Activated naive CD8-positive, alpha-beta T cell treated with anti-CD3 and anti-CD28 coated beads, Interleukin-2, amount 10 ng/mL, durations not matched to agents 7 days and 5 days (primary cell): Measurements from ENCODE around the gene MEF2A. TPM values are rescaled to one million over a fixed set of nuclear protein-coding genes. Genes with fewer than 3 reads are reported as not detected.
"Not testable (repeated sequence)": the region's sequence is repeated elsewhere in the genome, so short reads cannot be mapped to it uniquely, and the experiment has no call there.

ENCODE experiments used
- ATAC-seq: fragments of 150-1000 bp; cut with Tn5 transposase; one replicate; pipeline ENCODE4 v1.10.0; 2021; ENCODE audit warnings: low read depth, moderate library complexity
- POLR2A ChIA-PET: fragments of 350-600 bp; sonication (Branson Sonifier 250); formaldehyde crosslinking; loops from one replicate; lab custom pipeline; 2021; ENCODE audit warnings: antibody characterized with exemption; lab: Charles Lee
- DNase-seq: peaks from one replicate; pipeline ENCODE4 v3.0.0; 2021
- H3K27ac Mint-ChIP-seq: one replicate; pipeline ENCODE4 v1.8.0; 2022; ENCODE audit warnings: mild to moderate bottlenecking, mixed read lengths
- H3K27me3 Mint-ChIP-seq: one replicate; pipeline ENCODE4 v1.8.0; 2022; ENCODE audit warnings: mild to moderate bottlenecking, moderate library complexity, mixed read lengths
- H3K36me3 Mint-ChIP-seq: one replicate; pipeline ENCODE4 v1.8.0; 2021; ENCODE audit warnings: mild to moderate bottlenecking, mixed read lengths
- H3K4me1 Mint-ChIP-seq: one replicate; pipeline ENCODE4 v1.8.0; 2021; ENCODE audit warnings: mixed read lengths
- H3K4me3 Mint-ChIP-seq: one replicate; pipeline ENCODE4 v1.8.0; 2022; ENCODE audit warnings: mild to moderate bottlenecking, moderate library complexity, mixed read lengths
- H3K9me3 Mint-ChIP-seq: one replicate; pipeline ENCODE4 v1.8.0; 2021; ENCODE audit warnings: mixed read lengths
- total RNA-seq, 2 experiments: library from RNA; stranded (reverse); gene quantifications; one replicate each; pipeline ENCODE4 v1.2.3, GENCODE V29; 2021

MEF2A gene
- total RNA-seq, 2 experiments from 2014 or later = 29.0 to 31.8 TPM

DNA sequence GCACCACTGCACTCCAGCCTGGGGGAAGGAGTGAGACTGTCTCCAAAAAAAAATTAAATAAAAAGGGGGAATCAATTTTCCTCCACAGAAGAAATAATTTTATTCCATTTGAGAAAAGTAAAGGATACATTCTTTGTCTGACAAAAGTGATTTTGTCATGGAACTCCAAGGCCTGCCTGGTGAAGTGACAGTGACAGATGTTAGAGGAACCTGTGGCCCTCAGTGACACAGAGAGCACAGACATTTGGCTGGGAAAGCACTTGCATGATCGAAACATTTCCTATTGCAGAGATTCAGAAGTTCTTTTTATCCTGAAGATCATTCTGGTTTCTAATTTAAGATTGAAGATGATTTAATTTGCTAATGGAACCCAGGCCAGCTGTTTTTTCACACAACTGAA is 161.5 kb downstream of the MEF2A start:
- Mint-ChIP-seq H3K4me3 (no peak overlapping the region), H3K27me3 (no peaks in the 10 kb centered on the region), H3K36me3 (peaks cover 5% of the 10 kb centered on the region), H3K4me1 (peaks cover 11% of the 10 kb centered on the region), H3K27ac (no peak overlapping the region), H3K9me3 (no peaks in the 10 kb centered on the region)
- POLR2A ChIA-PET = no interaction called here
- no peak for ATAC-seq
- no peak for DNase-seq

DNA sequence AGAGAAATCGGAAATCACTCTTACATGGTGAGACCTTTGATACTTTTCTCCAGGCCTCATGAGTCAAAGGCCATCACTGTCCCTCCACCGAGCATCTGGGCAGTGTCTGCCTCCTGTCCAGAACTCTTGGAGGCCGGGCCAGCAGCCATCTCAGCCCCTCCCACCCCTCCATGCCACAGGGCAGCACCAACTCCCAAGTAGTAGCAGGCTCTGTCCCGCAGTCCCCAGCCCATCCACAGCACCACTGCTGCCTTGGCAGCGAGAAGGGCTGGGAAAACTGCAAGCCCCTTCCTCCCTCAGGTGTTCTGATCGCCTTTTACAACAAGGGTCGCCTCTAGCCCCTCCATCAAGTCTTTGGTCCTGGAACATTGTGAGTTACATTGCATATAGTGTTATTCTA is 161.9 kb downstream of the MEF2A start:
- no peak overlapping the region for H3K27ac Mint-ChIP-seq
- H3K4me3 Mint-ChIP-seq = no peak overlapping the region
- POLR2A ChIA-PET = no interaction called here
- H3K36me3 Mint-ChIP-seq = peaks cover 5% of the 10 kb centered on the region
- no peaks in the 10 kb centered on the region for H3K27me3 Mint-ChIP-seq
- no peaks in the 10 kb centered on the region for H3K9me3 Mint-ChIP-seq
- peaks cover 13% of the 10 kb centered on the region for H3K4me1 Mint-ChIP-seq
- no peak for ATAC-seq
- no peak for DNase-seq

DNA sequence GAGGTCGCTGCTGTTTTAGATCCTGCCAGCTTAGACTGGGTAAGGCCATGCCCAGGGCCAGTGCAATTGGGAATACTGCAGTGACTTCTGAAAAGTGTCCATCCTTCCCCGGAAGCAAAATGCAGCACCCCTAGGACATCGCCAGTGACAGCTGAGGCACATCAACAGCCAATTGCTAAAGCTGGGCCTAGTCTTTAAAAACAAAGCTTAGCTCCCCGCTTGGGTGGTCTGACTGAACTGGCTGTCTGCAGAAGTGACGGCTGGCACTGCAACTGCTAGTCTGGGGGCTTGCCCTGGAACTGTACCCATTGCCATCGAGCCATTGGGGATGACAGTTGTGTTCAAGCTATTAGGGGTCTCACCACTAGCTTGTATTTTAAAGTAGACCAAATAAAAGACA is 163.1 kb downstream of the MEF2A start:
- H3K36me3 Mint-ChIP-seq = peaks cover 5% of the 10 kb centered on the region
- no peak overlapping the region for H3K27ac Mint-ChIP-seq
- H3K4me1 Mint-ChIP-seq = peaks cover 17% of the 10 kb centered on the region
- ATAC-seq (no peak), DNase-seq (no peak)
- no peaks in the 10 kb centered on the region for H3K9me3 Mint-ChIP-seq
- H3K27me3 Mint-ChIP-seq = no peaks in the 10 kb centered on the region
- H3K4me3 Mint-ChIP-seq = no peak overlapping the region
- POLR2A ChIA-PET = no interaction called here

DNA sequence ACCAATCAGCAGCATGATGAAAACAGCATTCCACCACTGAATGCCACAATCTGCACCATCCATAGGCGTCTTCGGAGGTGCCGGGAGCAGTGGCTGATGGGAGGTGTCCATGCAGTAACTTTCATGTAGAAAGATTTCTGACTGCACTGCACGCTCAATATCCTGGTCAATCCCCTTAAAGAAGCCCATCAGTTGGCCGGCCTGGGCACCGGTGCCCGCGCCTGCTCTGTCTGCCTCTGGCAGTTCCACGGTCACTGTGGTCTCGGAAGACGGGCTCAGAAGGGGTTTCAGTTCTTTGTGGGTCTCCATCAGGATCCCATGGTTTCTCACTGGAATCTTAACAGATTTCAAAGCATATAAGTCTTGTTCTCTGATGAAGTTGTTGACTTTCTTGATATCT is 163.5 kb downstream of the MEF2A start:
- POLR2A ChIA-PET = no interaction called here
- peaks cover 18% of the 10 kb centered on the region for H3K4me1 Mint-ChIP-seq
- no peak overlapping the region for H3K4me3 Mint-ChIP-seq

DNA sequence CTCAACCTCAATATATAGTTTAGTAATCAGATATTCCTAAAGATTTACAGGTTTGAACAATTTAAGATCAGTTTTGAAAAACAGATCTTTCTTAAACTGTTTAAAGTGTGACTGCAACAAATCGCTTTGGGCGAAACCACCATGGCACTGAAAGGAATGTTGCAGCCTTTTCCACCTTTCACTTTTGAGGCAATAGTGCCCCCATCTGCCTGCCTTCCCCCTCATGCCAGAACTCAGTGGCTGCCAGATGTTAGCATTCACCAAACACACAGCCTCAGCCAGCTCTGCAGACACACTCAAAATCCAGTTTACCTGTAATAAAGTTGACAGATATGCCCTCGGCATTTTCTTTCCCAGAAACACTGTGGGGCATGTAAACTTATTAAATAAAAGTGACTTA is 164.1 kb downstream of the MEF2A start:
- POLR2A ChIA-PET = no interaction called here
- peaks cover 5% of the 10 kb centered on the region for H3K36me3 Mint-ChIP-seq
- ATAC-seq (no peak), DNase-seq (no peak)
- H3K27me3 Mint-ChIP-seq = no peaks in the 10 kb centered on the region
- no peak overlapping the region for H3K4me3 Mint-ChIP-seq
- peaks cover 20% of the 10 kb centered on the region for H3K4me1 Mint-ChIP-seq
- no peaks in the 10 kb centered on the region for H3K9me3 Mint-ChIP-seq
- no peak overlapping the region for H3K27ac Mint-ChIP-seq

More for the DNA sequence above, 163.5 kb downstream of the MEF2A start:
- Mint-ChIP-seq H3K9me3 (no peaks in the 10 kb centered on the region), H3K27me3 (no peaks in the 10 kb centered on the region), H3K27ac (no peak overlapping the region), H3K36me3 (peaks cover 5% of the 10 kb centered on the region)
- DNase-seq = no peak
- no peak for ATAC-seq

DNA sequence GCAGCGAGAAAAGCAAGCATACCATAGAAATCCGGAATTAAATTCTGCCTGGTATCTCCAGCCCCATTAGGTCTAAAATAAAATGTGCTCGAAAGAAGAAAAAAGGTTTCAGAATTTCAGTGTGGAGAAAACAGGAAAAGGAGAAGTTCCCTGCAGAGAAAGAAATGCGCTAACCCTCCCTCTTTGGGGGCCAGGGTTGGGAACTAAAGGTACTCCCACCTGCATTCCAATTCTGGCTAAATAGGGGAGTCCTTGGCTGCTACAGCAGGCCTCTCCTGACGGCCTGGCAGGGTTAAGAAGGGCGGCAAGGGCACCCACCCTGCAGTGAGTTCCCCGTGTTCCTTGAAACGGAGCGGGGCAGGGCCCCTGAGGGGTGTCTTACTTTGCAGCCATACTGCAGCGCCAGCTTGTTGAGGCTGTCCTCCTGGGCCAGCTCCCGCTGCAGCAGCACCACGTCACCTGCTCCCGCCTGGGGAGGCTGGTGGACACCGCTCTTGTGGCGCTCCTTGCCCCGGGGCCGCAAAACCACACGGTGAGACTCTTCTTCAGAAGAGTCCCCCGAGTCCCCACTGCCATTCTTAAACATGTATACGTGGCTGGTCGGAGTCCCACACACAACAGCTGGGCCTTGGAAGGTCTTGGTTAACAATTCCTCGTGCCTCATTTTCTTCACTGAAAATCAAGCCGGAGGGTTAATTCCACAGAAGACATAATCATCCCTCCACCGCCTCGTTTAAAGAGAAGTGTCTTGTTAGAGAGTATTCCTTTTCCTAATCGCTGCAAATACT is 165.7 kb downstream of the MEF2A start:
- no peaks in the 10 kb centered on the region for H3K27me3 Mint-ChIP-seq
- H3K9me3 Mint-ChIP-seq = no peaks in the 10 kb centered on the region
- ATAC-seq = no peak
- POLR2A ChIA-PET = no interaction called here
- no peak overlapping the region for H3K27ac Mint-ChIP-seq
- peaks cover 20% of the 10 kb centered on the region for H3K4me1 Mint-ChIP-seq
- peak overlapping the region; percentile 84 for H3K4me3 Mint-ChIP-seq
- no peak for DNase-seq
- peaks cover 5% of the 10 kb centered on the region for H3K36me3 Mint-ChIP-seq

DNA sequence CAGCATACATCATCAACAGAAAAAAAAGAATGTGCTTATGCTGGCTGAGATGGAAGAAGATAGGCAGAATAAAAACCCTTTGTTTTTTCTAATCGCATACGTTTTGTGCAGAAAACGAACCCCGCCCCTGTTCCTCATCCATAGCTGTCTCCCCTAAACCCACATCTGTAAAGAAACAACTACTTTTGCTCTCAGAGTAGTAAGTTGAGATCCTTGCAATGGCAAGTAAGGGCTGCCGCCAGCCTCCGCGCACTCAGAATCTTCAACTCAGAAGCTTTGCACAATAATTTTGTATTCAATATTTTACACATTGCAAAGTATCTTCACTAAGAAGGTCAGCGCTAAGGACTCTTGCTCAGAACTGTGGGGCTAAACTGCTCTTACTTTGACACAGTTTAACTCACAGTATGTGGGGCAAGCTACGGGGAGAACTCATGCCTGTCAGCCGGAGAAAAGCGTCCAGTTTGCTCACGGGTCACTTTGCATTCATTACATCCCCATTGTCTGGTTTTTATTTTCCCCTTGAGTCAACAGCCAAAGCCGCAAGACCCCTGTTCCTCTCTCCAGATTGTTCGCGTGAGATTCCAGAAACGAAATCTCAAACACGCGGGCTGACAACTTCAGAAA is 166.5 kb downstream of the MEF2A start:
- ATAC-seq = no peak
- H3K27me3 Mint-ChIP-seq = no peaks in the 10 kb centered on the region
- H3K9me3 Mint-ChIP-seq = no peaks in the 10 kb centered on the region
- POLR2A ChIA-PET = interaction anchor here (1.2 to 2.4 kb wide), 5 partner anchors 9 to 481 kb away, joined by 4 to 16 read pairs (median 6); partner anchors contain the start of gene LRRC28
- peaks cover 5% of the 10 kb centered on the region for H3K36me3 Mint-ChIP-seq
- DNase-seq = no peak
- peak overlapping the region; percentile 76 for H3K27ac Mint-ChIP-seq
- peaks cover 20% of the 10 kb centered on the region for H3K4me1 Mint-ChIP-seq
- H3K4me3 Mint-ChIP-seq = peak overlapping the region; percentile 84

DNA sequence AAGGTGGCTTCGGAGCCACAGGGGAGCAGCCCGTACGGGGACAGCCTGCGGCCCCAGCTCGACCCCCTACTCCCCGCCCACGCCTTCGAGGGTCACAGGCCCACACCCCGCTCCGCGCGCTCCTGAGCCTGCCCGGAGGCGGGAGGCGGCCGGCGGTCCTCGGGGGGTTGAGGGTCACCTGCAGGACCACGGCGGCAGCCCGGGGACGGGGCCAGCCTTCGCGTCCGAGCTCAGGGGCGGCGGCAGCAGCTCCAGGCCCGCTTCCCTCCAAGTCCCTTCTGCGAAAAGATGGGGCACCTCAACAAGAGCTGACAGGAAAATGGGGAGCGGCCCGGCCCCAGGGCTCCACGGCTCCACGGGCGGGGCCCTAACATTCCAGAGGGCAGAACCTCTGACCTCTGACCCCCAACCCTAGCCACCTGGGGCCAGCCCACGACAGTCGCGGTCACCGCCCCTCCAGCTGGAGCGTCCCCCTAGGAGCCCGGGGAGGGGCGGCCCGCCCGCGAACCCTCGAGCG is 167.0 kb downstream of the MEF2A start:
- Mint-ChIP-seq H3K27ac (peak overlapping the region; percentile 76), H3K27me3 (no peaks in the 10 kb centered on the region), H3K4me1 (peaks cover 20% of the 10 kb centered on the region), H3K36me3 (peaks cover 5% of the 10 kb centered on the region), H3K9me3 (no peaks in the 10 kb centered on the region), H3K4me3 (peak overlapping the region; percentile 84)
- ATAC-seq = no peak
- no peak for DNase-seq
- POLR2A ChIA-PET = interaction anchor here (0.6 to 2.4 kb wide), 12 partner anchors 9 to 1175 kb away, joined by 3 to 16 read pairs (median 4); partner anchors contain the start of gene LRRC28

DNA sequence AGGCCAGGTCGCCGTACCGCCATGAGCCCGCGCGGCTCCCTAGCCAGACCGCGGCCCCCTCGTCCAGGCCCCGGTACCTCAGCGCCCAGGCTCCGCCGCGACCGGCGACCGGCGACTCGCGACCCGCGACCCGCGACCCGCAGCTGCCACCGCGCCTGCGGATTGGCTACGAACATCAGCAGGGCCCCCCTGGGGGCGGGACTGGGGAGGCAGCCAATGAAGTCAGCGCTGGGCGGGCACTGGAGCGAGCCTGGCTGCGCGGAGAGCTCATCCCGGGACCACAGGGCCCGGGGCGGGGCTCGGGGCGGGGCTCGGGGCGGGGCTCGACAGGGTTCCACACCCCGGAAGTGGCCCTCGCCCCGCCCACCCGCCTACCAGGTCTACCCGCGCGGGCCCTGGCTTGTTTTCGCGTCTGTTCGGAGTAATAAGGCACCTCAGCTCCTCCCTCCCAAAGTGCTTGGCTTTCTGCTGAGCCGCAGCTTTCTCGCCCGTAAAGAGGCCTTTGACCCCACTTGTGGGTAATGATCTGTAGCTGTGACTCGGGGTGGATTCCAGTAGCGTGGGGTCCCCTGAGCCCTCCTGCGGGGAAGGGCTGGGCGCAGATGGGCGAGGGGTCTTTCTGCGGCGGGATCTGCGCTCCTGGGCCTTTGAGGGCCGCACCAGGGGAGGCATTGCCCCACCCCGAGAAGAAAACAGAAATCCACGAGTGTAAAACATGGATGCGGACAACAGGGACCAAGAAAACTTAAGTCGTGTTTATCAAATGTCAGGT is 167.7 kb downstream of the MEF2A start, which contains the start of gene LYSMD4:
Gene LYSMD4, minus strand, starts transcription at position 170 of the 772 bp plus-strand sequence. CDS start 1,438 bp downstream, outside the sequence.
- Mint-ChIP-seq H3K27ac (peak within 1 kb of the TSS; percentile 95), H3K27me3 (no peaks in the 10 kb centered on the region), H3K36me3 (peaks cover 5% of the 10 kb centered on the region), H3K4me3 (peak within 1 kb of the TSS; percentile 86), H3K9me3 (no peaks in the 10 kb centered on the region), H3K4me1 (peaks cover 20% of the 10 kb centered on the region)
- POLR2A ChIA-PET = interaction anchor here (0.6 to 2.4 kb wide), 14 partner anchors 10 to 1176 kb away, joined by 3 to 16 read pairs (median 4); partner anchors contain the start of gene LRRC28
- peak; percentile 96 for DNase-seq
- ATAC-seq = peak; percentile 100

DNA sequence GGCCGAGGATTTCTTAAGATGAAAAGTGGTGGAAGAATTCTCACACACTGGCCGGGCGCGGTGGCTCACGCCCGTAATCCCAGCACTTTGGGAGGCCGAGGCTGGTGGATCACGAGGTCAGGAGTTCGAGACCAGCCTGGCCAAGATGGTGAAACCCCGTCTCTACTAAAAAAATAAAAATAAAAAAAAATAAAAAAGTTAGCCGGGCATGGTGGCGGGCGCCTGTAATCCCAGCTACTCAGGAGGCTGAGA is 168.2 kb downstream of the MEF2A start:
- DNase-seq, ATAC-seq, H3K9me3 Mint-ChIP-seq, H3K27me3 Mint-ChIP-seq, H3K36me3 Mint-ChIP-seq: not testable (repeated sequence)
- peak overlapping the region; percentile 86 for H3K4me3 Mint-ChIP-seq
- peak overlapping the region; percentile 95 for H3K27ac Mint-ChIP-seq
- peaks cover 20% of the 10 kb centered on the region for H3K4me1 Mint-ChIP-seq
- POLR2A ChIA-PET = interaction anchor here (0.7 to 2.4 kb wide), 3 partner anchors 27 to 483 kb away, joined by 3 to 16 read pairs (median 4); partner anchors contain the start of gene LRRC28

DNA sequence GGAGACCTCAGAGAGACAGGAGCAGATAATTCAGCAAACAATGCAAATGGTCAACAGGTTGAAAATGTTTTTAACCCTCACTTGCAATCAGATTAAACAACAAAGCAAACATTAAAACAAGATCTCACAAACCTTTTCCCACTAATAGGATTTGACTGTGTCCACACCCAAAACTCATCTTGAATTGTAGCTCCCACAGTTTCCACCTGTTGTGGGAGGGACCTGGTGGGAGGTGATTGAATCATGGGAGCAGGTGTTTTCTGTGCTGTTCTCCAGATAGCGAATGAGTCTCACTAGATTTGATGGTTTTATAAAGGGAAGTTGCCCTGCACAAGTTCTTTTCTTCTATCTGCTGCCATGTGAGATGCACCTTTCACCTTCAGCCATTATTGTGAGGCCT is 168.8 kb downstream of the MEF2A start:
- ATAC-seq (no peak), DNase-seq (no peak)
- H3K36me3 Mint-ChIP-seq = peaks cover 5% of the 10 kb centered on the region
- H3K9me3 Mint-ChIP-seq = no peaks in the 10 kb centered on the region
- POLR2A ChIA-PET = interaction anchor here (2.4 kb wide), 1 partner anchor 484 kb away, joined by 16 read pairs; the partner anchor contains the start of gene LRRC28
- peaks cover 20% of the 10 kb centered on the region for H3K4me1 Mint-ChIP-seq
- peak overlapping the region; percentile 44 for H3K27ac Mint-ChIP-seq
- H3K4me3 Mint-ChIP-seq = no peak overlapping the region
- H3K27me3 Mint-ChIP-seq = no peaks in the 10 kb centered on the region

DNA sequence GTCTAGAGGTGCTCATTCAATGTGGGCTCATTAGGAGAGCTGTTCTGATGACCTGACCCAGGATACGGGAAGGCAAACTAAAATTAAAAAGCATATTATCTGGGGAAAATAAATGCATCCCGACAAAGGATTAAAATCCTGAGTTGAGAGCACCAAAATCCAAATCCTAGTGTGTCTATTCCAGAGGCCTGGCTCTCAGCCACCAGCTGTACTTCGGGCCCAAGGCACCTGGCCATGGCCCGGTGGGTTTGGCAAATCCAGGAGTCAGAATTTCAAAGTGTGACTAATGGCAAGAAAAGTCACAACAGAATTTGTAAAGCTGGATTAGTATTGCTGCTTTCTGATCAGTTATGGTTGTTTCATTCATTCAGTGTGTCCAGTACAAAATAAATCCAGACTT is 170.1 kb downstream of the MEF2A start:
- H3K9me3 Mint-ChIP-seq = no peaks in the 10 kb centered on the region
- no peak overlapping the region for H3K27ac Mint-ChIP-seq
- no peak overlapping the region for H3K4me3 Mint-ChIP-seq
- DNase-seq (no peak), ATAC-seq (no peak)
- no peaks in the 10 kb centered on the region for H3K27me3 Mint-ChIP-seq
- H3K36me3 Mint-ChIP-seq = peaks cover 3% of the 10 kb centered on the region
- POLR2A ChIA-PET = no interaction called here
- H3K4me1 Mint-ChIP-seq = peaks cover 20% of the 10 kb centered on the region

DNA sequence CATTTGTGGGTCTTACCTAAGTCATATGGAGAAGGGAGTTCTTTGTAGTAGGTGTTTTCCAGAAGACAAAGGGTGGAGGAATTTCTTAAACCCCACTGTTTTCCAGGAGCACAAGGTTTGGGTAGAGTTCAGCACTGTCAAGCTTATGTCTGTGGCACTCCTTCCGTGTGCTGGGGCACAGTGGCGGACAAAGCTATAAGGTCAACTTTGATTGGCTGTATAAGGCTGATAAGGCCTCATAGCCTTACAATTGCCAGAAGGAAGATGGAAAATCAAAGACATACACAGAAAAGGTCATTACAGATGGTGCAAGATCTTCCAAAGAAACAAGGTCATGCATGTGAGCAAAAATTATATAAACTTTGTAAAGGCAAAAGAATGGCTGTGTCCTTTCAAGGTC is 170.9 kb downstream of the MEF2A start:
- no peaks in the 10 kb centered on the region for H3K9me3 Mint-ChIP-seq
- peaks cover 15% of the 10 kb centered on the region for H3K4me1 Mint-ChIP-seq
- ATAC-seq (no peak), DNase-seq (no peak)
- H3K27me3 Mint-ChIP-seq = no peaks in the 10 kb centered on the region
- no peak overlapping the region for H3K4me3 Mint-ChIP-seq
- no peak overlapping the region for H3K27ac Mint-ChIP-seq
- no peaks in the 10 kb centered on the region for H3K36me3 Mint-ChIP-seq
- POLR2A ChIA-PET = no interaction called here
